Immature natural killer cell (primary cell): Measurements from ENCODE around the gene PLVAP. TPM values are rescaled to one million over a fixed set of nuclear protein-coding genes. Genes with fewer than 3 reads are reported as not detected.

Experiments used
- DNase-seq, 3 donors: peaks; one replicate each; pipeline ENCODE4 v3.0.0; 2022; ENCODE audit warnings: mixed read lengths in 1 of 3
- H3K27ac Mint-ChIP-seq, 6 donors: one replicate each; pipeline ENCODE4 v1.8.0; 2020; ENCODE audit warnings: mixed read lengths in 6 of 6, mild to moderate bottlenecking in 5 of 6, inconsistent platforms in 4 of 6, moderate library complexity in 3 of 6
- H3K27me3 Mint-ChIP-seq, 3 donors: one replicate each; pipeline ENCODE4 v1.8.0; 2020 to 2021; ENCODE audit warnings: low read depth in 3 of 3, mild to moderate bottlenecking in 3 of 3, mixed read lengths in 3 of 3, moderate library complexity in 3 of 3, inconsistent platforms in 1 of 3
- H3K36me3 Mint-ChIP-seq, 3 donors: one replicate each; pipeline ENCODE4 v1.8.0; 2020; ENCODE audit warnings: mixed read lengths in 3 of 3, inconsistent platforms in 2 of 3, mild to moderate bottlenecking in 2 of 3
- H3K4me1 Mint-ChIP-seq, 2 donors: one replicate each; pipeline ENCODE4 v1.8.0; 2020; ENCODE audit warnings: inconsistent platforms in 2 of 2, mild to moderate bottlenecking in 2 of 2, mixed read lengths in 2 of 2, moderate library complexity in 1 of 2
- H3K4me3 Mint-ChIP-seq, 5 donors: one replicate each; pipeline ENCODE4 v1.8.0; 2020; ENCODE audit warnings: mild to moderate bottlenecking in 5 of 5, mixed read lengths in 5 of 5, inconsistent platforms in 3 of 5, moderate library complexity in 3 of 5
- H3K9me3 Mint-ChIP-seq, 6 donors: one replicate each; pipeline ENCODE4 v1.8.0; 2020; ENCODE audit warnings: mild to moderate bottlenecking in 6 of 6, mixed read lengths in 6 of 6, inconsistent platforms in 4 of 6, moderate library complexity in 3 of 6
- polyA plus RNA-seq, 3 donors: library from polyadenylated mRNA; unstranded; fragments of 300-500 nt; fragmentation: Illumina TruSeq; gene quantifications; one replicate each; pipeline ENCODE4 v1.2.3, GENCODE V29; 2021

PLVAP gene
- polyA plus RNA-seq, 3 donors from 2014 or later: not detected

DNA sequence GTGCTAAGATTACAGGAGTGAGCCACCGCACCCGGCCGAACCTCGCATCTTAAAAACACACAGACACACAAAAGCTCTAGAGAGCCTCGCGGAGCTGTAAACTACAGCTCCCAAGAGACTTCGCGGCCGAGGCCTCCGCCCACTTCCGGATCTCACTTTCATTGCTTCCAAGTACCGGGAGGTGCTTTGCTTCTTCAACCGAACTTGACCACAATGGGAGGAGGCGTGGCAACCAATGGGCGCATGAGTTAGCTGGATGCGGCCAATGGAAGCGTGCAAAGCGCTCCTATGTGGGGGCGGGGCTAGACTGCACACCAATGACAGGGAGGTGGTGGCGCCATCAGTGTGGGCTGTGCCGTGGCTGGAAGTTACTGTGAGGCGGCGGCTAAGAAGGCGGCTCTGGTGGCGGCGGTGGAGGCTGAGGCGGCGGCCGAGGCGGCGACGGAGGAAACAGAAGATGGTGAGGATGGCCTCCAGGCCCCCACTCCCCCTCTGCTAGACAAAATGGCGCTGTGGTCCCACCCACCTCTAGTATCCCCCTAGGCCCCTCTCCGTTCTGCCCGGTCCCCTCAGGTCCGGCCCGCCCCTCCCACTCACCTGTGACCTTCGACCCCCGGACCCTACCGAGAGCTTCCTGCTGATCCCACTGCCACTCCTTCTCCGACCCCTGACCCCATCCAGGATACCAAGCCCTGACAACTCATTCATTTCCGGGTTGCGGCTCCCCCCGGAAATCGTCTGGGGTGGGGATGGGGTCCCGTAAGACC, 67.8 kb downstream of the PLVAP start, which contains the start of gene DDA1:
Gene DDA1 (plus strand): TSS at position 366 of the 767 bp plus-strand sequence. CDS start 92 bp downstream, at position 458.
- peak within 1 kb of the TSS; percentile 85 to 97 (median 94) for H3K27ac Mint-ChIP-seq
- peak; percentile 99 for DNase-seq
- H3K27me3 Mint-ChIP-seq: peaks cover 6 to 11% (median 9%) of the 10 kb centered on the region in 3 donors
- peaks cover 50 to 51% of the 10 kb centered on the region in 2 donors for H3K4me1 Mint-ChIP-seq
- H3K9me3 Mint-ChIP-seq: no peaks in the 10 kb centered on the region
- H3K4me3 Mint-ChIP-seq: peak within 1 kb of the TSS; percentile 88 to 99 (median 95)
- no peaks in the 10 kb centered on the region for H3K36me3 Mint-ChIP-seq

DNA sequence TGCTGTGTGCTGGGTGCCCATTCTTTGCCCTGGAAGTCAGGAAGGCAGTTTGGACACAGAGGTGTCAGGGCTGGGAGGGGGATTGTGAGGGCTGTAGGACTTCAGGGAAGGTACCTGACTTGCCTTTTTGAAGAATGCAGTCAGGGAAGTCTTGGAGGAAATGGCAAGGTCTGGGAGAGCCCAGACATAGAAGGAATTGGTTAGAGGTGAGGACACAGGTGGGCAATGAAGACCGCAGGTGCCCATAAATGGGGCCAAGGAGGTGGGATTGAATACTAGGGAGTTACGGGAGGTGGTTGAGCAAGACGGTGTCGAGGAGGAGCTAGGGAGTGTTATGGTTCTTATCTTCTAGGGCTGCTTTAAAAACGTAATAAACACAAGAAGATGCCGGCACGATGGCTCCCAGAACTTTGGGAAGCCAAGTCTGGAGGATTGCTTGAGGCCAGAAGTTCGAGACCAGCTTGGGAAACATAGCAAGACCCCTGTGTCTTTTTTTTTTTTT, 69.2 kb downstream of the PLVAP start:
- Mint-ChIP-seq H3K4me1 (peaks cover 59 to 63% of the 10 kb centered on the region in 2 donors), H3K36me3 (no peaks in the 10 kb centered on the region), H3K27ac (peak overlapping the region in 4 of 6 donors; percentile 32 to 85 (median 68)), H3K27me3 (peaks cover 6 to 11% (median 9%) of the 10 kb centered on the region in 3 donors), H3K9me3 (no peaks in the 10 kb centered on the region), H3K4me3 (peak overlapping the region; percentile 21 to 71 (median 64))
- no peak for DNase-seq

DNA sequence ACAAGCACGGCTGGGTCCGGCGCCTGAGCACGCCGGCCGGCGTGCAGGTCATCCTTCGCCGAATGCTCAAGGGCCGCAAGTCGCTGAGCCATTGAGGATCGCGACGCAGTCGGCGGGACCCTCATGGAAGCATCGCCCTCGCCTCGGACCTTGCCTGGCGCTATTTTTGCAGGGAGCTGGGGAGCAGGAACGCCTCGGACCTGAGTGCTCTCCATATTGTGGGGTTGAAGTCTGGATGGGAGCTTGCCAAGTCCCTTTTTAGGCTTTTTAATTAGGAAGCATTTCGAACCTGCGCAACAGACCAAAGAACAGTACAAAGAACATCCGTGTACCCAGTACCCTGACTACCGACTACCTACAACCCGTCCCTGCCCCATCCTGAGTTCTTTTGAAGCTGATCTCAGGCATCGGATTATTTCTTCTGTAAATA, 70.8 kb downstream of the PLVAP start:
- DNase-seq: no peak
- Mint-ChIP-seq H3K27ac (peak overlapping the region; percentile 56 to 89 (median 84)), H3K4me1 (peaks cover 62 to 63% of the 10 kb centered on the region in 2 donors), H3K9me3 (no peaks in the 10 kb centered on the region), H3K27me3 (peaks cover 6 to 11% (median 9%) of the 10 kb centered on the region in 3 donors), H3K36me3 (no peaks in the 10 kb centered on the region), H3K4me3 (peak overlapping the region; percentile 88 to 92 (median 88))

DNA sequence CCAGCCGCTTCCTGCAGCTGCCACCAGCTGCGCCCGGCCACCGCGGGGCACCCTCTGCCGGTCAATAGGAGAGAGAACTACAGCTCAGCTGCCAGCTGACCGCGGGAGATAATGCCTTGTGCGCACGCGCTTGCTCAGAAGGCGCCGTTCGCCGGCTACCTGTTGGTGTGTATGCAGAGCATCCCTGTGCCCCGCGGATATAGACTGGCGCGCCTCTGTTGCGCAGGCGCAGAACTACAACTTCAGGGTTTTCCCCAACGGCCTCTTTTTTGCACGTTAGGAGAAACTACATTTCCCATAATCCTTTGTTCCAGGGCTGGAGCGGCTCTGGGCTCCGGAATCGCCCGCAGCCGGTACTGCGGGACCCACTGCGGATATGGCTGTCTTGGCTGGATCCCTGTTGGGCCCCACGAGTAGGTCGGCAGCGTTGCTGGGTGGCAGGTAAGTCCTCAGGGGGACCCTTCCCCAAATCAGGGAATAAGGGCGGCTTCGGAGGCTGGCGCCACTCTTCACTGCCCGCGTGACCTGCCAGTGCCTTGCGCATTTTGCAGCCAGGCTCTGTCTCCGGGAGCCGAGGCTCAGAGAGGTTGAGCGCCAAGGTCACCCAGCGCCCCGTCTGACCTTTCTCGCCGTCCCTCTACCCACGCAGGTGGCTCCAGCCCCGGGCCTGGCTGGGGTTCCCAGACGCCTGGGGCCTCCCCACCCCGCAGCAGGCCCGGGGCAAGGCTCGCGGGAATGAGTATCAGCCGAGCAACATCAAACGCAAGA, 71.4 kb downstream of the PLVAP start, which contains the start of gene MRPL34:
Gene MRPL34 (plus strand): TSS at position 356 of the 768 bp plus-strand sequence. CDS start 21 bp downstream, at position 377.
- peak within 1 kb of the TSS; percentile 88 to 92 (median 88) for H3K4me3 Mint-ChIP-seq
- peak within 1 kb of the TSS; percentile 82 to 93 (median 90) for H3K27ac Mint-ChIP-seq
- peaks cover 60% of the 10 kb centered on the region in 2 donors for H3K4me1 Mint-ChIP-seq
- peak; percentile 96 to 97 (median 96) for DNase-seq
- H3K9me3 Mint-ChIP-seq: no peaks in the 10 kb centered on the region
- H3K36me3 Mint-ChIP-seq: no peaks in the 10 kb centered on the region
- peaks cover 6 to 11% (median 9%) of the 10 kb centered on the region in 3 donors for H3K27me3 Mint-ChIP-seq

DNA sequence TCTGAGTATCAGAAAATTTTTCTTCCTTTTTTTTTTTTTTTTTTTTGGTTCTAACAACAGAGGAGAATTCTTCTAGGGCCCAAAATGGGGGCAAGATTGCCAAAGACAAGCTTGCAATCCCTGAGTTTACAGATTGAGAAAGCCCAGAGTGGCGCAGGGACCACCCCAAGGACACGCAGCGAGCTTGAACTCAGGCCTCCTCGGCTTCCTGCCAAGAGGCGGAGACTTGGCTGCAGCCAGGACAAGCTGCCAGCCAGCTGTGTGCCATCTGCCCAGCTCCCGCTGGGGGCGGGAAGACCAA, 72.0 kb downstream of the PLVAP start:
- H3K36me3 Mint-ChIP-seq: no peaks in the 10 kb centered on the region
- H3K4me1 Mint-ChIP-seq: peaks cover 55% of the 10 kb centered on the region in 2 donors
- H3K27ac Mint-ChIP-seq: peak overlapping the region; percentile 82 to 93 (median 90)
- H3K9me3 Mint-ChIP-seq: no peaks in the 10 kb centered on the region
- peak overlapping the region; percentile 88 to 92 (median 88) for H3K4me3 Mint-ChIP-seq
- no peak for DNase-seq
- H3K27me3 Mint-ChIP-seq: peaks cover 6 to 11% (median 9%) of the 10 kb centered on the region in 3 donors

DNA sequence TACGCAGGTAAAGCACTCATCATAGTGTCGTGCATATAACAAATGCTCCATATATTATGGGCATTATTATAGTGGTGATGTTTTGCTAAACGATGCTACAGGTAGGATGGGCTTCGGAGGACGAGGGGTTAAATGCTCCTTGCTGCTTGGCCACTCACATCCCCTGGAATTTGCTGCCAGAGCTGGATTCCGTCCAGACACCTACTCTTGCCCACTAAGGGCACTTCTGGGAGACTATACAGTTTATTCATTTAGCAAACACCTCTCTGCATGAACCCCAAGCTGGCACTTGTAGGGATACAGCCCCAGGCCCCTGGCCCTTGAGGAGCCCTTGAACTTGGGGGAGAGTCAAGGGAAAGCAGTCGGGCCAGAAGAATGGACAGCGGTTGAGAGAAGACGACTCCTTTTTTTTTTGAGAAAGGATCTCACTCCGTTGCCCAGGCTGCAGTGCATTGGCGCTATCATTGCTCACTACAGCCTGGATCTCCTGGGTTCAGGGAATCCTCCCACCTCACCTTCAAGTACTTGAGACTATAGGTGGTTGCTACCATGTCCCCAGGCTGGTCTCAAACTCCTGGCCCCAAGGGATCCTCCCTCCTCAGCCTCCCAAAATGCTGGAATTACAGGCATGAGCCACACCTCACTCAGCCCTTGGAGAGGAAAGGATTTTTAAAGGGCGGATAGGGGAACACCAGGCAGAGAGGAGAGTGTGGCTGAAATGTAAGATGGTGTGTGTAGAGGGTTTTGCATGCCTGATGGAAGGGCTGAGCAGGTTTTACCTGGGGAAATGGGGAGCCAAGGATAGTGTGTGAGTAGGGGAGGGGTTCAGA, 72.5 kb downstream of the PLVAP start:
- Mint-ChIP-seq H3K27ac (peak overlapping the region; percentile 82 to 93 (median 90)), H3K4me3 (peak overlapping the region; percentile 88 to 92 (median 88)), H3K36me3 (no peaks in the 10 kb centered on the region), H3K27me3 (peaks cover 6 to 11% (median 9%) of the 10 kb centered on the region in 3 donors), H3K4me1 (peaks cover 50 to 52% of the 10 kb centered on the region in 2 donors), H3K9me3 (no peaks in the 10 kb centered on the region)
- no peak for DNase-seq

DNA sequence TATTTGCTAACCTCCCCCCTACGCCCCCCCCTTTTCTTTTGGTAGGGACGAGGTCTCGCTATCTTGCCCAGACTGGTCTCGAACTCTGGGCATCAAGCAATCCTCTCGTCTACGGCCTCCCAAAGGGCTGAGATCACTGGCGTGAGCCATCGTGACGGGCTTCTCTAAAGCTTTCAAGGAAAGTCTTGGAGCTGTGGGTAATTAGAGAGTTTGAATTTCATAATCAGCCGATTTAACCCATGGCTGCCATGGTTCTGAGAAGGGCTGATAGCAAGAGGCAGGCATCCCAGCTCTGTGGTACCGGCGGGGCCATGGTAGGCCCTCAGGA, 73.2 kb downstream of the PLVAP start:
- no peaks in the 10 kb centered on the region for H3K36me3 Mint-ChIP-seq
- peaks cover 43 to 45% of the 10 kb centered on the region in 2 donors for H3K4me1 Mint-ChIP-seq
- no peak for DNase-seq
- no peaks in the 10 kb centered on the region for H3K9me3 Mint-ChIP-seq
- H3K27ac Mint-ChIP-seq: peak overlapping the region in 3 of 6 donors; percentile 14 to 70 (median 41)
- peaks cover under 1 to 6% (median 6%) of the 10 kb centered on the region in 3 donors for H3K27me3 Mint-ChIP-seq
- peak overlapping the region; percentile 75 to 83 (median 78) for H3K4me3 Mint-ChIP-seq

DNA sequence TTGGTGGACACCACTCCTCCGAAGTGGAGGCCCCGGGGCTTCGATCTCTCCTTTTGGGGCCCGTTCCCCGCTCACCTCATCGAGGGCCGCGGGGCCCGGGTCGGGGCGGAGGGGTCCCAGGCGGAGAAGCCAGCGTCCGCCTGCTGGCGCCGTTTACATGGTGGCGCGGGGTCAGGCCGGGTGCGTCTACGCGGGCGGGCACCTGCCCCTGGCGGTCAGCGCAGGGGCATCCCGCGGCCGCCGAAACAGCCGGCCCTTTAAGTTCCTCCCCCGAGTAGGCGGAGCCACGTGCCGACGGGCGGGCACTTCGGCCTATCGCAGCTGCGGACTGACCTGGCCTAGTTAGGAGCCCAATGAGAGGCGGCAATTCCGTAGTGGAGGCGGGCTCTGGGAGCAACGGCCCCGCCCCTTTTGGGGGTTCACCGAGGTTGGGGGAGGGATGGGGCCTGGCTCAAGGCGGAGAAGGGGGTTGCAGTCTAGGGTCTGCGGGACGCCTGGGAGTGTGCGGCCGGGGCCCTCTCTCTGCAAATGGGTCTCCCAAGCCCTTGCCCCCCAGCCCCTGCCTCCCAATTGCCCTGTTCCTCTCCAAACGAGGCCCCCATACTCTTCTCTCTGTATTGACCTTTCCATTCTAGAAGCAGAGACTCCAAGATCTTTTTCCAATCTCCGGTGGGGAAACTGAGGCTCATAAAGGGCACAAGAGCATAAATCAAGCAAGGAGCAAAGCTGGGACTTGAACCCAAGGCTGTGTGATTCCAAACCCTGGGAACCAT, 73.8 kb downstream of the PLVAP start, which contains the start of gene ABHD8:
Gene ABHD8 (minus strand): TSS at position 259 of the 773 bp plus-strand sequence. CDS start 1,809 bp downstream, outside the sequence.
- peaks cover 0 to under 1% (median 0%) of the 10 kb centered on the region in 3 donors for H3K36me3 Mint-ChIP-seq
- peaks cover 0 to 6% (median 5%) of the 10 kb centered on the region in 3 donors for H3K27me3 Mint-ChIP-seq
- peak within 1 kb of the TSS; percentile 41 to 81 (median 72) for H3K27ac Mint-ChIP-seq
- peaks cover 42 to 45% of the 10 kb centered on the region in 2 donors for H3K4me1 Mint-ChIP-seq
- H3K4me3 Mint-ChIP-seq: peak within 1 kb of the TSS; percentile 75 to 83 (median 78)
- H3K9me3 Mint-ChIP-seq: no peaks in the 10 kb centered on the region
- DNase-seq: peak; percentile 93 to 94 (median 93)

DNA sequence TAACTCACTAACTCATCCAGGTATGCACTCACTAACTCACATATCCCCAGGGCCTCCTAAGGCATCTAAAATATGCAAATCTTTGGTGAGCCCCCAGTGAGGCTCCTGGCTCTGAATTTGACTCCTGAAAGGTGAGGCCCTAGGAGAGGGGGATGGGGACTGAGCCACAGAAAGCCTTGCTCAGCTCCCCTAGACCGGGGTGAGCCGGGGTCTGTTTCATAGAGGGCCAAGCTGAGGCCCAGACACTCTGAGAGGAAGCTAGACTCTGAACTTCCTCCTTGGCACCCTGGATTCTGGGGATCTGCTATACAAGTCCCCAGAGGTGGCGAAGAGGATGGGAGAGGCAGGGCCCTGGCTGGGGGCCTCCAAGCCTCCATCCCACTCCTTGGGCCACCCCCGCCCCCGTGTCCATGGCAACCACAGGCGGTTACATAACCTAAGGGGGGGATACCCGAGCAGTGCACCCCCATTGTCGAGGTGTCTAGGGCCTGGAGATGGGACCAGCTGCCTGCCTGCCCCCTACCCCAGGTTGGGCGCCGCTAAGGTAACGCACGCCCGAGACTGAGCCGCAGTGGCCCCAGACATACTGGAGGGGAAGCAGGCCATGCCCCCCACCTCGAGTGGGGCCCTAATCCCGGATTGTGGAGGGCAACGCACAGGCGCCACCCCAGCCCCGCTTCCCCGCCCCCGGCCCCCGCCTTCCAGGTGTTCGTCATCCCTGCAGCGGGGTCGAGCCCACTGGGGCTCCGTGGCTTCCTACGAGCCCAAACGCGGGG, 74.6 kb downstream of the PLVAP start:
- Mint-ChIP-seq H3K9me3 (no peaks in the 10 kb centered on the region), H3K27me3 (peaks cover 0 to 6% (median 3%) of the 10 kb centered on the region in 3 donors), H3K4me1 (peaks cover 36 to 40% of the 10 kb centered on the region in 2 donors), H3K27ac (peak overlapping the region in 2 of 6 donors; percentile 17 to 52), H3K4me3 (peak overlapping the region; percentile 54 to 83 (median 78)), H3K36me3 (peaks cover 0 to 4% (median 0%) of the 10 kb centered on the region in 3 donors)
- DNase-seq: no peak
